Small intestine (tissue), 7 donors: ENCODE measurements around the gene OR2T10. TPM values are rescaled to one million over a fixed set of nuclear protein-coding genes. Genes with fewer than 3 reads are reported as not detected.
"Not testable (repeated sequence)": the region's sequence is repeated elsewhere in the genome, so short reads cannot be mapped to it uniquely, and the experiment has no call there.

Experiments used
- DNase-seq, 2 donors: peaks; one replicate each; pipeline versions ENCODE4 v3.0.0 to v3.0.0-alpha.2; 2013
- FAIRE-seq: peaks from 2 replicates; lab custom pipeline; 2012; peaks lifted over from hg19 to GRCh38; lab: Jason Lieb, UNC
- H3K27ac ChIP-seq, 3 donors: one replicate each; pipeline ENCODE4 v1.5.1; 2013; ENCODE audit warnings: low read length in 2 of 3, mild to moderate bottlenecking in 2 of 3, control low read depth in 1 of 3, inconsistent platforms in 1 of 3, low read depth in 1 of 3, moderate library complexity in 1 of 3
- H3K27me3 ChIP-seq, 3 donors: one replicate each; pipeline ENCODE4 v1.6.1; 2013; ENCODE audit warnings: low read length in 3 of 3, inconsistent platforms in 1 of 3; ENCODE audit not compliant: control insufficient read depth in 3 of 3, insufficient read depth in 3 of 3
- H3K36me3 ChIP-seq, 3 donors: one replicate each; pipeline ENCODE4 v1.6.1; 2013; ENCODE audit warnings: low read length in 3 of 3, inconsistent platforms in 1 of 3, low read depth in 1 of 3, mild to moderate bottlenecking in 1 of 3, moderate library complexity in 1 of 3; ENCODE audit not compliant: control insufficient read depth in 3 of 3, insufficient read depth in 2 of 3
- H3K4me1 ChIP-seq, 3 donors: one replicate each; pipeline ENCODE4 v1.6.1; 2013; ENCODE audit warnings: low read length in 2 of 3, inconsistent platforms in 1 of 3, low read depth in 1 of 3, mild to moderate bottlenecking in 1 of 3, moderate library complexity in 1 of 3; ENCODE audit not compliant: control insufficient read depth in 3 of 3, insufficient read depth in 2 of 3
- H3K4me3 ChIP-seq, 3 donors: one replicate each; pipeline ENCODE4 v1.5.1; 2013; ENCODE audit warnings: low read length in 3 of 3, control low read depth in 1 of 3, inconsistent platforms in 1 of 3, low read depth in 1 of 3, mild to moderate bottlenecking in 1 of 3, moderate library complexity in 1 of 3
- H3K9me3 ChIP-seq, 2 donors: one replicate each; pipeline ENCODE4 v1.6.1; 2013; ENCODE audit warnings: low read depth in 1 of 2, low read length in 1 of 2; ENCODE audit not compliant: control insufficient read depth in 2 of 2, insufficient read depth in 1 of 2
- whole genome bisulfite sequencing, 3 donors: extraction: QIAGEN DNeasy Blood & Tissue Kit; methylation state at CpG; one replicate each; pipeline ENCODE4 v1.1.7; 2013; 5-methylcytosine and 5-hydroxymethylcytosine counted together
- polyA plus RNA-seq, 4 donors: library from polyadenylated mRNA; stranded (reverse) in 3 of 4; unstranded in 1 of 4; fragments of 200-250 nt in 3 of 4; fragments of 120-200 nt in 1 of 4; gene quantifications; one replicate each; pipeline versions ENCODE4 v1.2.1 to v1.2.3, GENCODE V29; 2013
- donor health status: healthy with polysubstance abuse.
- donor health status: control.
- donor health status: control.
- donor health status: Bipolar disorder and iron deficiency.
- donor health status: healthy.

The OR2T10 gene
- polyA plus RNA-seq, 4 donors = not detected

GRCh38 chr1:248565530-248566373 lies 31.7 kb downstream of the OR2T10 start:
- H3K4me1 ChIP-seq, H3K27me3 ChIP-seq, H3K27ac ChIP-seq, DNase-seq, H3K36me3 ChIP-seq, H3K9me3 ChIP-seq, H3K4me3 ChIP-seq, FAIRE-seq: not testable (repeated sequence)
- 59 to 68% (median 63%) methylated on average over 11 of the region's 11 CpGs for WGBS, 3 donors

DNA sequence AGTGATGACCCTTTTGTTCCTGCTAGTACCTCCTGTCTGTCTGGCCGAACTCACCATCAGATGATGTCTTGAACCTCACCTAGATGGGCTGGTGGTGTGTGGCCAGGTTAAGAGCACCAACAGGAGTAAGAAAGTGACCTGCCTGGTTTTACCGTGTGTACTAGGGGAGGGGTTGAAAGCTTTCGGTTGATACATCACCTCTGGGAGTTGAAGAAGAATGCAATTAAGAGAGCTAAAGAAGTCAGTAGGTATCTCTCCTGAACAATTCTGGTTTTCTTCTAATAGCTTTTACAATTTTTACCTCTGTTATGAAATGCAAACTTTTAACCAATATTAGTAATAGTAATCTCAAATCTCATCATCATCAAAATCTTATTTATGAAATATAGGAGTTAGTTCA lies 34.8 kb downstream of the OR2T10 start, which contains the start of gene OR2T29:
Gene OR2T29 (minus strand): TSS at position 101 of the 400 bp plus-strand sequence. CDS start 3,281 bp downstream, outside the sequence.
- not testable (repeated sequence) for DNase-seq, H3K4me3 ChIP-seq, H3K36me3 ChIP-seq, H3K9me3 ChIP-seq, H3K4me1 ChIP-seq, H3K27ac ChIP-seq, FAIRE-seq, H3K27me3 ChIP-seq
- 84 to 93% (median 93%) methylated on average over 3 of the region's 3 CpGs for WGBS, 3 donors

DNA sequence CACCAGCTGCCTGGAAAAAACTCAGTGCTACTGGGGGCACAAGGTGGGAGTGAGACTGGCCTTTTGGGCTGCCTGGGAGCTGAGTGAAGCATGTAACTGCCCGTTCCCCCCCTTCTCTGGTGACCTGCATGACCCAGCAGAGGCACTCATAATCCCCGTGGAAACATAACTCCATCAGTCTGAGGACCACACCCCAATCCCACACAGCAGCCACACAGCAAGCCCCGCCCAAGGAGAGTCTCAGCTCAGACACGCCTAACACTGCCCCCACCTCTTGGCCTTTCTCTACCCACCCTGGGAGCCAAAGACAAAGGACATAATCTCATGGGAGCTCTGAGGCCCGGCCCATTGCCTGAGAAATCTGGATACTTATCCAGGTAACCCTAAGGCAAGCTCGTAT lies 46.5 kb downstream of the OR2T10 start:
- H3K4me1 ChIP-seq, H3K27ac ChIP-seq, FAIRE-seq, H3K9me3 ChIP-seq, H3K27me3 ChIP-seq, H3K36me3 ChIP-seq, DNase-seq, H3K4me3 ChIP-seq: not testable (repeated sequence)
- WGBS, 3 donors = no CpG with 5 or more reads among the region's 6 CpGs

- not testable (repeated sequence) for H3K36me3 ChIP-seq, H3K9me3 ChIP-seq, DNase-seq, H3K4me1 ChIP-seq, H3K4me3 ChIP-seq, FAIRE-seq, H3K27me3 ChIP-seq, H3K27ac ChIP-seq
- WGBS, 3 donors = no CpG with 5 or more reads among the region's 2 CpGs
Observed at GRCh38 chr1:248547383-248547782, 50.1 kb downstream of the OR2T10 start.

Other genes starting within 250 kb of the OR2T10 start
- not detected for gene OR14C36, start 248.9 kb downstream of the OR2T10 start, polyA plus RNA-seq
- gene OR2T4, start 236.0 kb downstream of the OR2T10 start, polyA plus RNA-seq = not detected
- not detected for gene OR2T6, start 222.0 kb downstream of the OR2T10 start, polyA plus RNA-seq
- not detected for gene OR2T1, start 194.7 kb downstream of the OR2T10 start, polyA plus RNA-seq
- gene OR2T2, start 152.1 kb downstream of the OR2T10 start, polyA plus RNA-seq = not detected
- gene OR2T3, start 124.3 kb downstream of the OR2T10 start, polyA plus RNA-seq = not detected
- gene OR2T5, start 109.1 kb downstream of the OR2T10 start, polyA plus RNA-seq = not detected
- not detected for gene OR2G6, start 89.6 kb downstream of the OR2T10 start, polyA plus RNA-seq
- not detected for gene OR2T29, start 34.9 kb downstream of the OR2T10 start, polyA plus RNA-seq
- gene OR2T34, start 22.9 kb downstream of the OR2T10 start, polyA plus RNA-seq = not detected
- gene OR2T11, start 37.4 kb upstream of the OR2T10 start, polyA plus RNA-seq = not detected
- not detected for gene OR2T35, start 47.6 kb upstream of the OR2T10 start, polyA plus RNA-seq
- gene OR2T27, start 57.8 kb upstream of the OR2T10 start, polyA plus RNA-seq = not detected
- gene OR14I1, start 105.1 kb upstream of the OR2T10 start, polyA plus RNA-seq = not detected
- gene LYPD8, start 158.1 kb upstream of the OR2T10 start, polyA plus RNA-seq = 1 to 10 TPM in 2 of 4 donors, under 1 TPM in 1, not detected in 1; 0.81 to 3.4 (median 2.4) TPM
- gene SH3BP5L, start 228.2 kb upstream of the OR2T10 start, polyA plus RNA-seq = 10 to 100 TPM; 19.1 to 38.0 (median 28.9) TPM
- 10 to 100 TPM; 17.2 to 25.7 (median 21.3) TPM for gene ZNF672, start 240.5 kb upstream of the OR2T10 start, polyA plus RNA-seq